Glutamatergic neuron (in vitro differentiated cells): Measurements from ENCODE around the gene RABEP2. TPM values are rescaled to one million over a fixed set of nuclear protein-coding genes. Genes with fewer than 3 reads are reported as not detected.
"Not testable (repeated sequence)": the region's sequence is repeated elsewhere in the genome, so short reads cannot be mapped to it uniquely, and the experiment has no call there.

ENCODE experiments used
- DNase-seq: peaks from one replicate; pipeline ENCODE4 v3.0.0; 2022
- H3K27ac Mint-ChIP-seq: one replicate; pipeline ENCODE4 v1.8.0; 2020; ENCODE audit warnings: mild to moderate bottlenecking, mixed read lengths, inconsistent platforms; ENCODE audit not compliant: unreplicated experiment
- H3K27me3 Mint-ChIP-seq: one replicate; pipeline ENCODE4 v1.8.0; 2020; ENCODE audit warnings: mild to moderate bottlenecking, moderate library complexity, mixed read lengths, inconsistent platforms; ENCODE audit not compliant: unreplicated experiment
- H3K36me3 Mint-ChIP-seq: one replicate; pipeline ENCODE4 v1.8.0; 2020; ENCODE audit warnings: mild to moderate bottlenecking, mixed read lengths, inconsistent platforms; ENCODE audit not compliant: unreplicated experiment
- H3K4me1 Mint-ChIP-seq: one replicate; pipeline ENCODE4 v1.8.0; 2020; ENCODE audit warnings: mild to moderate bottlenecking, low read depth, mixed read lengths, inconsistent platforms; ENCODE audit not compliant: unreplicated experiment
- H3K4me3 Mint-ChIP-seq: one replicate; pipeline ENCODE4 v1.8.0; 2020; ENCODE audit warnings: mild to moderate bottlenecking, mixed read lengths, inconsistent platforms; ENCODE audit not compliant: unreplicated experiment
- H3K9me3 Mint-ChIP-seq: one replicate; pipeline ENCODE4 v1.8.0; 2020; ENCODE audit warnings: mild to moderate bottlenecking, moderate library complexity, mixed read lengths, inconsistent platforms; ENCODE audit not compliant: unreplicated experiment
- CTCF ChIP-seq: fragments of 200-600 bp; sonication (generic); IDR thresholded peaks from one replicate; pipeline ENCODE4 v1.5.0; 2021; ENCODE audit not compliant: partially characterized antibody, unreplicated experiment
- total RNA-seq: library from RNA; stranded (reverse); fragmentation: NEBNext Ultra II Directional; extraction: Animal tissue kit (Norgen Biotek cat#: 25700); gene quantifications from one replicate; pipeline ENCODE4 v1.2.1, GENCODE V29; 2021; ENCODE audit not compliant: unreplicated experiment

The RABEP2 gene
- total RNA-seq, 1 donor from 2014 or later: 15.3 TPM

GRCh38 chr16:28893291-28893690, 31.7 kb downstream of the RABEP2 start:
- Mint-ChIP-seq H3K27me3 (no peaks in the 10 kb centered on the region), H3K36me3 (no peaks in the 10 kb centered on the region), H3K27ac (no peak overlapping the region)

GRCh38 chr16:28891964-28892890, 32.8 kb downstream of the RABEP2 start:
- Mint-ChIP-seq H3K36me3 (no peaks in the 10 kb centered on the region), H3K27me3 (no peaks in the 10 kb centered on the region), H3K4me1 (no peaks in the 10 kb centered on the region), H3K4me3 (no peak overlapping the region), H3K9me3 (peaks cover 6% of the 10 kb centered on the region), H3K27ac (peak overlapping the region; percentile 33)
- no peak for TF ChIP-seq CTCF
- no peak for DNase-seq

More at GRCh38 chr16:28893291-28893690, 31.7 kb downstream of the RABEP2 start:
- Mint-ChIP-seq H3K9me3 (peaks cover 6% of the 10 kb centered on the region), H3K4me1 (no peaks in the 10 kb centered on the region), H3K4me3 (no peak overlapping the region)
- no peak for DNase-seq
- no peak for TF ChIP-seq CTCF

- not testable (repeated sequence) for H3K4me1 Mint-ChIP-seq, H3K4me3 Mint-ChIP-seq, DNase-seq, H3K27ac Mint-ChIP-seq, H3K27me3 Mint-ChIP-seq, H3K9me3 Mint-ChIP-seq, H3K36me3 Mint-ChIP-seq
These were observed 34.7 kb downstream of the RABEP2 start for GRCh38 chr16:28890355-28890754.

DNA sequence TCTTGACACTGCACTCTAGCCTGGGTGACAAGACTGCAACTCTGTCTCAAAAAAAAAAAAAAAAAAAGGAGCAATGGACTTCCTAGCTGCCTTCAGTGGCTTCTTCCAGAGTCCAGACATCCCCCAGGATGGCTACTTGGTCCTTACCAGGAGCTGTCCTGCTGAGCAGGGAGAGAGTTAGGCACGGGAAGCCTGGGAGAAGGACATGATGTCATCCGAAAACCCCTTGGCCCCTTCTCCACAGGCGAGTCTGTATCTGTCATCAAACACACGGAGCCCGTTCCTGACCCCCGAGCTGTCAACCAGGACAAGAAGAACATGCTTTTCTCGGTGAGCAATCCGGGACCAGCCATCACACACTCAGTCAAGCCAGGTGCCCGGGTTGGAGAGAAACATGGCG, 38.1 kb downstream of the RABEP2 start:
- Mint-ChIP-seq H3K4me1 (peaks cover 2% of the 10 kb centered on the region), H3K27me3 (peaks cover 2% of the 10 kb centered on the region), H3K9me3 (peaks cover 2% of the 10 kb centered on the region), H3K4me3 (no peak overlapping the region), H3K36me3 (no peaks in the 10 kb centered on the region), H3K27ac (no peak overlapping the region)
- no peak for DNase-seq
- TF ChIP-seq CTCF: no peak

DNA sequence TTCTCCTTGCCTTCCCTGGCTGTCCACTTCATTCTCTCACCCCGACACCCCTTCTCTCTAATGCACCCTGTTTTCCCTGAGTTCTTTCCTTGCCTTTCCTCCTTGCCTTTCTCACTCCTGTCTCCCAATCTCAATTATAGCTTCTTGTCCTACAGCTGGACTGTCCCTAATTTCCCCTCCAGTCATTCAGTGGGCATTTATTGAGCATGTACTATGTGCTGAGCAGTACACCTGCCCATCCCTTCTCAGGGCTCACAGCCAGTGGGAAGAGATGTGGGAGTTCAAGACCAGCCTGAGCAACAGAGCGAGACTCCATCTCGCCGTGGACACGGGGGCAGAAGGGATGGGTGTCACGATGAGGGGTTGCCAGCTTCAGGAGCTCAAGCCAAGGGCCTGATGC, 41.0 kb downstream of the RABEP2 start:
- DNase-seq: no peak
- no peak for TF ChIP-seq CTCF
- H3K27me3 Mint-ChIP-seq: peaks cover 8% of the 10 kb centered on the region
- H3K4me1 Mint-ChIP-seq: peaks cover 9% of the 10 kb centered on the region
- H3K36me3 Mint-ChIP-seq: no peaks in the 10 kb centered on the region
- peaks cover 7% of the 10 kb centered on the region for H3K9me3 Mint-ChIP-seq
- no peak overlapping the region for H3K4me3 Mint-ChIP-seq
- H3K27ac Mint-ChIP-seq: no peak overlapping the region
